ENCODE measurements around the gene GNPTG. TPM values are rescaled to one million over a fixed set of nuclear protein-coding genes. Genes with fewer than 3 reads are reported as not detected.

The GNPTG gene
- polyA plus RNA-seq, 4 donors, result 51.5 to 77.0 (median 71.5) TPM

DNA sequence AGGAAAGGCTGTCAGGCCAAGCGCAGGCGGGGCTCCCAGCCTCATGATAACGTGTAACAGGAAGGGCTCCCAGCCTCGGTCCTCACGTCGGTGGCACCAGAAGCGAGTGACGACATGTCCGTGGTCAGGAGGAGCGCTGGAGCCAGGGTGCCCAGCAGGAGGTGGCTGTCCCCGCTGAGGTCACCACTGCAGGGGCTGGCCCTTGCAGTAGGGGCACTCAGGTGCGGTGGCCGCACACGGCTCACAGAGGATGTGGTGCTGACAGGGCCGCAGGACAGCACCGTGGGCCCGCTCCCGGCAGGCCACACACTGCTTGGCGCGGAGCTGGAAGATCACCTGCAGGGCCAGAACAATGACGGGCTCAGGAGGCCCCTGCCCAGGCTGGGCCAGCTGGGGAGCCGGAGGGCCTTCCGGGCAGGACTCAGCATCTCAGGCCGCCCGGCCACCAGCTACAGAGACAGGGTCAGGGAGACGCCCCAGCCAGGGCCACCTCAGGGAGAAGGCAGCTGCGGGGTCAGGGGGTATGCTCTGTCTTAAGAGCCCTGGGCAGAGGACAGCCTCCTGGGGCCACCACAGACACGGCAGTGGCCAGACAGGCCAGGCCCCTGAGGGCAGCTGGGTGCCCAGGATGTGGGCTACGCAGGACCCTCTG is 14.5 kb downstream of the GNPTG start:
- no peak for DNase-seq (ENCODE audit: low read depth in 4 of 4, low spot score in 2 of 4)

GRCh38 chr16:1366712-1367299 is 15.1 kb downstream of the GNPTG start:
- no peak for DNase-seq (ENCODE audit: low read depth in 4 of 4, low spot score in 2 of 4)

DNA sequence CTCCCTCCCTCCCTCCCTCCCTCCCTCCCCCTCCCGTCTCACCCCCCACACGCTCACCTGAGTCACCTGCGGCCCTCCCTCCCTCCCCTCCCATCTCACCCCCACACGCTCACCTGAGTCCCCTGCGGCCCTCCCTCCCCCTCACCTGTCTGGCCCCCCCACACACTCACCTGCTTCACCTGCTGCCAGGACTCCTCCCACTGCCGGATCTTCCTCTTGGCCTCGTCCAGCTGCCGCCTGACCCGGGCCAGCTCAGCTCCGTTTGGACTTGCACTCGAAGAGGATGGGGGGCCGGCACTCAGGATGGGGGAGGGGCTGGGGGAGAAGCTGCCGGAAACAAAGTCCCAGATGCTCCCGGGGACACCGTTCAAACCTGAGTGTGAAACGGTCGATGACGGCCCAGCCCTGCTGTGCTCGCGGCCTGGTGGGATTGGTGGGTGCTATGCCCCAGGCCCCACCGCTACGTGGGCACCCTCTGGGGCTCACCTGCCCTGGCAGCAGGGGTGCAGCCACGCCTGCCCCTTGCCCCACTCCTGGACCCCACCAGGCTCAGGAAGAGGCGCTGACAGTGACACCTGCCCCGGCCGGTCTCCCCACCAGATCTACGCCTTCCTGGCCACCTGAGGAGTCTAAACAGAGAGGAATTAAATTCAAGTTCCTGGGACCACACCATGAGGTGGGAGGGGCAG is 15.9 kb downstream of the GNPTG start:
- DNase-seq (ENCODE audit: low read depth in 4 of 4, low spot score in 2 of 4), result no peak

DNA sequence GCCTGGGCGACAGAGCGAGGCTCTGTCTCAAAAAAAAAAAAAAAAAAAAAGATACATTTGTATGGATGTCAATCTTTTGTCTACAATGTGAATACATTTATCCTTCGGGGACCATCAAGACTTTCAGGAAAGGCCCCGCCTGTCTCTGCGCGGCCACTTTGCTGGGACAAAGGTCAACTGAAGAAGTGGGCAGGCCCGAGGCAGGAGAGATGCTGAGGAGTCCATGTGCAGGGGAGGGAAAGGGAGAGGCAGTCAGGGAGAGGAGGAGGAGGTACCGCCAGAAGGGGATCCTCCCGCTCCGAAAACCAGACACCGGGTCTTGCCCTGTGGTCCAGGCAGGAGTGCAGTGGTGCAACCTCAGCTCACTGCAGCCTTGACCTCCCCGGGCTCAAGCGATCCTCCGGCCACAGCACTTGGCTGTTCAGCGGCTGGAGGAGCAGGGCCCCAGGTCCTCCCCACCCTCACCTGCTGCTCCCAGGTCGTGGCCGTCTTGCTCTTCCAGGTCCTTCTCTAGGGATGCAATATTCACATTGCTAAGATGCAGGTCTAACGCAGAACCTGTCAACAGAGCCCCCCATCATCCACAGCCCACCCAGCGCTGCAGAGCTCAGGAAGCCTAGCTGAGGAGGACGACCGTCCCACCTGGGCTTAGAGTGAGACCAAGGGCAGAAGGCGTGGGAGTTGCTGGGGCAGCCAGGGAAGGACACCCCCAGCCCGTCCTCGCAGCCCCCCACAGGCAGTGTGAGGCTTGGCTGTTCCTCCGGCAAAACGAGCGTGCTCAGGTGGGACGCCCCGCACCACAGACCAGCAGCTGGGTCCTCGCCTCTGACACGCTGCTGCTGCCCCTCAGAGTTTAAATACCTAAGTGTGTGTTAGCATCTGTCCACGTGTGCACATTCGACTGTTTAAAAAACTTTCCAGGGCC is 19.6 kb downstream of the GNPTG start:
- no peak for DNase-seq (ENCODE audit: low read depth in 4 of 4, low spot score in 2 of 4)

- no peak for DNase-seq (ENCODE audit: low read depth in 4 of 4, low spot score in 2 of 4)
These were observed 20.7 kb downstream of the GNPTG start for GRCh38 chr16:1372292-1372950.

DNA sequence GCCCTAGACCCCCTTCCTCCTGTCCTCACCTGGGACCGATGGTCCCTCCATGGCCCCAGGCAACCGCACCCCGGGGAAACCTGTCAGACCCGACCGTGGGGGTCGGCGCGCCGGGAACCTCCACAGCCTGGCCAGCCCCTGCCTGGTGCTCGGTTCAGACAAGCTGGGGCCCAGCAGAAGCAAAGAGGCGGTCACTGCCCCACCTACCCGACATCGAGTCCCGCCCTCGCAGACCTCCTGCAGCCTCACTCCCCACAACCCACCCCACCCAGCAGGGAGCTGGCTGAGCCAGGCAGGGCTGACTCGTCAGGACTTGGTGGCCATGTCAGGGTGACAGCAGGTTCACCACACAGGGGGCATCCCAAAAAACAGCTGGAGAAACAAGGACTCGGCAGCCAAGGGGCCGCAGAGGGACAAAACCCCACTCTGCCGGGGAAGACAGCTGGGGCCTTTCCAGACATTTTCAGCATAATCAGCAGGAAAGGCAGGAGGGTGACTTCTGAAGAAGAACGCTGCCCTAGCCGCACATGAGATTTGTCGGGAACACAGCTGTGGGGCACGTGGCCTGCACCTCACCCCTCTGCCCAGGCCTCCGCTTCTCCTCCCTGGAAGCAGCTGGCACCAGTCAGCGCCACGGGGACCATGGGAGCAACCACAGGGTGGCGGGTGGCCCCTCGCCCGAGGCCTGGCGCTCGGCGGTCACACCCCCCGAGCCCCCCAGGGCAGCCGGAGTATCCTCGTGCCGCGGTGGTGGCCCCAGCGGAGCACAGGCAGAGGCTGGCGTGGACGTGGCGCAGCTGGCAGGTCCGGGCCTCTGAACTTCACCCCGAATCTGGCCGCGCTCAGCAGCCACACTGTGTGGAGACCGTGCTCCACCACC is 22.9 kb downstream of the GNPTG start:
- no peak for DNase-seq (ENCODE audit: low read depth in 4 of 4, low spot score in 2 of 4)

- no peak for DNase-seq (ENCODE audit: low read depth in 4 of 4, low spot score in 2 of 4)
These were observed 23.5 kb downstream of the GNPTG start for GRCh38 chr16:1375298-1375640.

- no peak for DNase-seq (ENCODE audit: low read depth in 4 of 4, low spot score in 2 of 4)
These were observed 24.1 kb downstream of the GNPTG start for GRCh38 chr16:1375741-1376410.

DNA sequence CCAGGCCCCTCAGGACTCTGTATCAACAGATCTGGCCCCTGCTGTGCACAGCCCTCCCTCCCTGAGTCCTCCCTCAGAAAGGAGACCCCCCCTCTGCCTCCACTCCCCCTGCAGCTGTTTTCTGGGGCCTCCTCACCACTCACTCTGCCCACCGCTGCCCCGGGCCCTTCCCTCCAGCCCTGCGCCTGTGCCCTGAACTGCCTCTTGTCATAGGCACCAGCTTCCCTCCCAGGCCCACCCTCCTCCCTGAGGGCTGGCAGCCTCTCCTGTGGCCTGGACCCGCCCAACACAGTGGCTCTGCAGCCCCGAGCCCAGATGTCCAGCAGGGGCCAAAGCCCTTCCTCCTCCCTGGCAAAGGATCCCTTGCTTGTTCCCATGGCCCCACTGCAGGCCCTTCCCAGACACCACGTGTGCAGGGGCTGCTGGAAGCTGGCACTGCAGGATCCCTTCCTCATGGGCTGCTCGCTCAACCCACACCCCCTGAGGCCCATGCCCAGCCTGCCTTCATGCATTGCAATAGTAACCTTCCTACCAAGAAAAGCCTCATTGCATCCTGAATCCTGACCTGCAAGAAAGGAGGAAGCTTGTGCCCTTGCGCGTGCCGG is 25.8 kb downstream of the GNPTG start:
- DNase-seq (ENCODE audit: low read depth in 4 of 4, low spot score in 2 of 4), result no peak

GRCh38 chr16:1378087-1378803 is 26.5 kb downstream of the GNPTG start:
- DNase-seq (ENCODE audit: low read depth in 4 of 4, low spot score in 2 of 4), result no peak

GRCh38 chr16:1378804-1379303 is 27.1 kb downstream of the GNPTG start:
- no peak for DNase-seq (ENCODE audit: low read depth in 4 of 4, low spot score in 2 of 4)

DNA sequence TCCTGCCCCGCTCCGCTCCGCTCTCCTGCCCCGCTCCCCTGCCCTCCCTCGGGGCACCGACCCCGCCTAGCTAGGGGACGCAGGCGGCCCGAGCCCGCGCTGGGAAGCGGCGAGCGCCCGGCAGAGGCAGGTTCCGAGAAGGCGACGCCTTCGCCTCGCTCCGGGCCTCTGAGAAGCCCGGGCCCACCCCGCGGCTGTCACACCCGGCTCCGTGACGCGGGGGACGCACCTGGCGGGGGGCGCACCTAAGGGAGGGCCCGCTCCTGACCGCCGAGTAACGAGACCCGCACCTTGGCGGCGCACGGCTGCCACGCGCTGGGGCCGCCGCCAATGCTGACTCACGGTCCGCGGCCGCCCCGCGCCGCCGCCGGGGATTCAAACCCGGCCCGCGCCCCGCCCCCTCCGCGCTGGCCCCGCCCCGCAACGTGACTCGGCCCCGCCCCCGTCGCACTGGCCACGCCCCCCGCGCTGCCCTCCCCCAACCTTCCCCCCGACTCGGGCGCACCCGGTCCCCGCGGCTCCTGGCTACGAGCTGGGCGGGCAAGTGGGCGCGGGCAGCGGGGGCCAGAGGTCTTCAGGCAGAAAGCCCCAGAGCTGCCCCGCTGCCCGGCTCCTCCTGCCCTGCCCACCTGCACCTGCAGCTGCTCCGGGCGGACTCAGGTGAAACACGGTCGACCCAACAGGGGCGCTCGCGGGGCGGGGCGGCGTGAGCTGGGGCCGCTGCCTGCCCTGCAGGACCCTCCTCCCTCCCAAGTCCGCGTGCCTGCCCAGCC is 27.8 kb downstream of the GNPTG start:
- DNase-seq (ENCODE audit: low read depth in 4 of 4, low spot score in 2 of 4), result no peak

- no peak for DNase-seq (ENCODE audit: low read depth in 4 of 4, low spot score in 2 of 4)
These were observed 28.5 kb downstream of the GNPTG start for GRCh38 chr16:1380195-1380594.

DNA sequence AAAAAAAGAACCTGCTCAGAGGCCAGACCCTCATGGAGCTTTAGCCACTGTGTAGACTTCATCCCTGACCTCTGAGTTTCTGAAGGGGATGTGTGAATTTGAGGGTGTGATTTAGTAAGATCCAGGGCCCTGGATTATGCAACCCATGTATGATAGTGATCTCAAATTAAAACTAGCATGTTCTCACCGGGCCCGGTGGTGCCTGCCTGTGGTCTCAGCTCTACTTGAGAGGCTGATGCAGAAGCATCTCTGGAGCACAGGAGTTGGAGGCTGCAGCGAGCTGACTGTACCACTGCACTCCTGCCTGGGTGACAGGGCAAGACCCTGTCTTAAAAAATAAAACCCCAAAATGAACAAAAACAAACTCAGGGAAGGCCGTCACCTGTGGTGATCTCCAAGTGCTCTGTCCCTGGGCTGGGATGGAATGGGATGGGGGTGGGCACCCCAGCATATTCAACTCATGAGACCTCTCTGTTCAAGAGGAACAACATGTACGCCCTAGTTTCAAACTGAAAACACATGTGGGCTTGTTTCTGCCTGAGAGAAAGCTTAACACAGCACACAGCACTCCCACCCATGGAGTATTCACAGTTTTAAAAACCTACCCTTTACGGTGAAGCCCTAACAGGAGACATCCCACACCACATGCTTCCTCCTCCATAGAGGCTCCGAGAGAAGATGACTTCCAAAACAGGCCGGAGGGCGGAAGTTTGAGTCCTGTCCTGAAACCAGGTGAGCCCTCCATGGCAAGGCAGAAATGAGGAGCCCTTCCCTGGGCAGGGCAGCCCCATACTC is 30.1 kb downstream of the GNPTG start:
- DNase-seq (ENCODE audit: low read depth in 4 of 4, low spot score in 2 of 4), result no peak

- DNase-seq (ENCODE audit: low read depth in 4 of 4, low spot score in 2 of 4), result no peak
These were observed 31.8 kb downstream of the GNPTG start for GRCh38 chr16:1383556-1383955.

- DNase-seq (ENCODE audit: low read depth in 4 of 4, low spot score in 2 of 4), result no peak
These were observed 33.5 kb downstream of the GNPTG start for GRCh38 chr16:1385232-1385631.

Measured in left renal cortex interstitium (tissue), 4 donors.